Endothelial cell of umbilical vein (primary cell): ENCODE measurements around the gene VAV3. TPM values are rescaled to one million over a fixed set of nuclear protein-coding genes. Genes with fewer than 3 reads are reported as not detected.

Experiments used
- BruUV-seq: library from RNA; stranded (reverse); fragments of 400-500 nt; replicated peaks from 2 replicates; lab custom pipeline; 2021; lab: Mats Ljungman, UMichigan
- CTCF ChIA-PET: fragments of 300-600, 350-600 bp; sonication (Branson Sonifier 250); formaldehyde crosslinking; loops from one replicate; lab custom pipeline; 2021; ENCODE audit warnings: antibody characterized with exemption, inconsistent platforms; lab: Charles Lee
- POLR2A ChIA-PET: fragments of 300-600, 350-600 bp; sonication (Branson Sonifier 250); formaldehyde crosslinking; loops from one replicate; lab custom pipeline; 2021; ENCODE audit warnings: antibody characterized with exemption, inconsistent platforms; lab: Charles Lee
- DNase-seq: peaks from one replicate; pipeline ENCODE4 v3.0.0-alpha.2; 2011; ENCODE audit warnings: low read depth, low spot score
- FAIRE-seq: peaks from 2 replicates; lab custom pipeline; 2011; peaks lifted over from hg19 to GRCh38; lab: Jason Lieb, UNC
- H2AFZ ChIP-seq: 2 replicates; pipeline ENCODE4 v1.6.0; 2012; ENCODE audit warnings: low read depth, low read length, control low read depth, inconsistent platforms
- H3K27ac ChIP-seq: 2 replicates; pipeline ENCODE4 v1.5.1; 2011; ENCODE audit warnings: low read depth, mild to moderate bottlenecking, control low read depth, low read length, moderate library complexity; ENCODE audit not compliant: insufficient read depth
- H3K27me3 ChIP-seq, 2 experiments: 2 replicates each; pipeline versions ENCODE4 v1.6.0 to v1.6.1; 2011; ENCODE audit warnings: low read length in 2 of 2, mixed read lengths in 1 of 2; ENCODE audit not compliant: control insufficient read depth in 2 of 2, insufficient read depth in 2 of 2
- H3K36me3 ChIP-seq, 2 experiments: 2 replicates in 1 of 2; 3 replicates in 1 of 2; pipeline ENCODE4 v1.5.1; 2011; ENCODE audit warnings: low read length in 2 of 2, mild to moderate bottlenecking in 1 of 2, moderate library complexity in 1 of 2; ENCODE audit not compliant: control insufficient read depth in 2 of 2, insufficient read depth in 2 of 2; ENCODE audit errors: extremely low read depth in 1 of 2
- H3K4me1 ChIP-seq: 3 replicates; pipeline ENCODE4 v1.5.1; 2011; ENCODE audit warnings: mild to moderate bottlenecking, low read length; ENCODE audit not compliant: control insufficient read depth, insufficient read depth; ENCODE audit errors: extremely low read depth
- H3K4me2 ChIP-seq: 2 replicates; pipeline ENCODE4 v1.6.1; 2011; ENCODE audit warnings: low read length, control low read depth, mixed read lengths; ENCODE audit not compliant: insufficient read depth
- H3K4me3 ChIP-seq, 3 experiments: fragments of 200-600 bp in 1 of 3; sonication (generic), shearing (Covaris generic) in 1 of 3; replicated peaks in 1 of 3; 2 replicates each; pipeline ENCODE4 v1.5.1; 2011 to 2016; ENCODE audit warnings: control low read depth in 3 of 3, low read length in 3 of 3, mild to moderate bottlenecking in 2 of 3, inconsistent platforms in 1 of 3, low read depth in 1 of 3, moderate library complexity in 1 of 3; ENCODE audit not compliant: insufficient read depth in 1 of 3
- H3K79me2 ChIP-seq: 2 replicates; pipeline ENCODE4 v1.6.0; 2012; ENCODE audit warnings: low read length, inconsistent platforms; ENCODE audit not compliant: control insufficient read depth, insufficient read depth
- H3K9ac ChIP-seq: replicated peaks from 2 replicates; pipeline ENCODE3; 2011; ENCODE audit warnings: low read length, control low read depth; ENCODE audit not compliant: insufficient read depth; ENCODE audit errors: extremely low read depth
- H3K9me1 ChIP-seq: replicated peaks from 3 replicates; pipeline ENCODE4 v1.6.0; 2011; ENCODE audit warnings: mild to moderate bottlenecking, low read length; ENCODE audit not compliant: control insufficient read depth, insufficient read depth; ENCODE audit errors: extremely low read depth
- H3K9me3 ChIP-seq: replicated peaks from 2 replicates; pipeline ENCODE4 v1.5.1; 2012; ENCODE audit warnings: low read length, inconsistent platforms; ENCODE audit not compliant: control insufficient read depth, insufficient read depth
- H4K20me1 ChIP-seq: replicated peaks from 2 replicates; pipeline ENCODE3; 2011; ENCODE audit warnings: mild to moderate bottlenecking, low read length; ENCODE audit not compliant: control insufficient read depth, insufficient read depth; ENCODE audit errors: extremely low read depth
- CTCF ChIP-seq, 2 donors: IDR thresholded peaks; 1 replicate in 1 of 2; 2 replicates in 1 of 2; pipeline ENCODE4 v1.5.1; 2011; ENCODE audit warnings: low read length in 2 of 2, mild to moderate bottlenecking in 2 of 2, moderate library complexity in 2 of 2, control low read depth in 1 of 2, inconsistent platforms in 1 of 2, low read depth in 1 of 2; ENCODE audit not compliant: insufficient read depth in 1 of 2; ENCODE audit errors: extremely low read depth in 1 of 2
- EZH2 ChIP-seq: IDR thresholded peaks from 2 replicates; pipeline ENCODE4 v1.6.1; 2012; ENCODE audit warnings: borderline replicate concordance, low read depth, mild to moderate bottlenecking, moderate library complexity, low read length, inconsistent platforms; ENCODE audit not compliant: severe bottlenecking
- FOS ChIP-seq: IDR thresholded peaks from 2 replicates; pipeline ENCODE4 v1.6.1; 2011; ENCODE audit warnings: mild to moderate bottlenecking, low read length, moderate library complexity, borderline replicate concordance; ENCODE audit not compliant: insufficient read depth
- GATA2 ChIP-seq: IDR thresholded peaks from 2 replicates; pipeline ENCODE4 v1.7.0; 2011; ENCODE audit warnings: low read depth, mild to moderate bottlenecking, moderate library complexity, mixed read lengths, low read length; ENCODE audit not compliant: insufficient read length, insufficient read depth
- JUN ChIP-seq: IDR thresholded peaks from 2 replicates; pipeline ENCODE4 v1.6.1; 2011; ENCODE audit warnings: borderline replicate concordance, low read depth; ENCODE audit not compliant: insufficient read length, insufficient read depth
- MAX ChIP-seq: IDR thresholded peaks from 2 replicates; pipeline ENCODE4 v1.6.1; 2011; ENCODE audit not compliant: insufficient read depth, insufficient read length
- MYC ChIP-seq: IDR thresholded peaks from one replicate; pipeline ENCODE4 v1.6.1; 2011; ENCODE audit warnings: mild to moderate bottlenecking, low read depth, low read length
- POLR2A ChIP-seq: IDR thresholded peaks from 2 replicates; pipeline ENCODE4 v1.6.1; 2012; ENCODE audit warnings: low read depth, mild to moderate bottlenecking, control low read depth, low read length
- POLR2AphosphoS5 ChIP-seq: IDR thresholded peaks from 2 replicates; pipeline ENCODE4 v1.6.1; 2012; ENCODE audit warnings: low read depth, mild to moderate bottlenecking, control low read depth, low read length, moderate library complexity; ENCODE audit not compliant: insufficient read depth
- dilution Hi-C: fragments of 300-500 bp; cut with MboI; formaldehyde crosslinking; loops from one replicate; pipeline ENCODE4 v1.15.0; 2019; ENCODE audit warnings: low sequenced_read_pairs; ENCODE audit not compliant: extremely low pct_ligation_motif_present
- intact Hi-C: fragments of 100-400 bp; cut with micrococcal nuclease; formaldehyde crosslinking; loops from one replicate; pipeline ENCODE4 v1.10.0; 2022
- polyA plus RNA-seq, 4 experiments: library from polyadenylated mRNA; depleted of rRNA in 3 of 4; stranded (reverse) in 3 of 4; unstranded in 1 of 4; fragments of >200 nt; gene quantifications; 2 replicates each; pipeline versions ENCODE4 v1.2.1 to v1.2.3, GENCODE V29; 2011 to 2012; ENCODE audit warnings: missing spikeins in 1 of 4
- total RNA-seq: library from RNA; stranded (reverse); gene quantifications from 2 replicates; pipeline ENCODE4 v1.2.3, GENCODE V29; 2021

Gene VAV3
- total and polyA plus RNA-seq, 2 donors (not counting 3 experiments of a cell fraction or from before 2014, with no cell fraction given), result 0.18 to 1.5 TPM

- ChIA-PET POLR2A (no interaction called here), CTCF (no interaction called here)
- BruUV-seq, result no TSS peak
- Histone ChIP-seq H3K4me2 (no peak overlapping the region), H3K27ac (no peak overlapping the region), H3K79me2 (no peaks in the 10 kb centered on the region), H3K4me3 (no peak overlapping the region), H4K20me1 (no peaks in the 10 kb centered on the region), H3K36me3 (no peaks in the 10 kb centered on the region), H3K9ac (no peak overlapping the region), H3K4me1 (no peaks in the 10 kb centered on the region), H3K9me3 (no peaks in the 10 kb centered on the region), H3K27me3 (no peaks in the 10 kb centered on the region), H2AFZ (no peak overlapping the region), H3K9me1 (no peaks in the 10 kb centered on the region)
- FAIRE-seq (no peak), DNase-seq (no peak)
- intact Hi-C loops, result no loop called here
- dilution Hi-C loops, result no loop called here
- no peak for TF ChIP-seq MYC
- no peak for TF ChIP-seq JUN
- no peak for TF ChIP-seq GATA2
- TF ChIP-seq MAX, result no peak
- no peak for TF ChIP-seq POLR2A
- TF ChIP-seq CTCF (IDR thresholded peaks at IDR 0.05; ENCODE audit: extremely low read depth in 1 of 2, insufficient read depth in 1 of 2, low read depth in 1 of 2, low read length in 2 of 2), result no peak
- TF ChIP-seq POLR2AphosphoS5, result no peak
- TF ChIP-seq EZH2, result no peak
- TF ChIP-seq FOS, result no peak
These were observed 284.4 kb downstream of the VAV3 start for GRCh38 chr1:107680579-107680985.
